T-cell (primary cell): Measurements from ENCODE around the gene RHOU. TPM values are rescaled to one million over a fixed set of nuclear protein-coding genes. Genes with fewer than 3 reads are reported as not detected.

Source experiments
- ATAC-seq, 4 experiments: fragments of 200-7000 bp in 3 of 4; fragments of 150-1000 bp in 1 of 4; cut with Tn5 transposase; replicated peaks in 1 of 4; 1 replicate in 3 of 4; 2 replicates in 1 of 4; pipeline ENCODE4 v1.10.0; 2021; ENCODE audit warnings: moderate library complexity in 3 of 4, mild to moderate bottlenecking in 2 of 4, moderate number of reproducible peaks in 1 of 4
- CTCF ChIA-PET, 2 donors: fragments of 300-600 bp; sonication (Branson Sonifier 250); formaldehyde crosslinking; loops; one replicate each; lab custom pipeline; 2022; ENCODE audit warnings: antibody characterized with exemption in 2 of 2; lab: Charles Lee
- POLR2A ChIA-PET, 2 donors: fragments of 300-600 bp; sonication (Branson Sonifier 250); formaldehyde crosslinking; loops; one replicate each; lab custom pipeline; 2022; ENCODE audit warnings: antibody characterized with exemption in 2 of 2; lab: Charles Lee
- DNase-seq, 35 experiments: peaks; one replicate each; pipeline versions ENCODE4 v3.0.0 to v3.0.0-alpha.2; 2013 to 2023
- H3K27ac ChIP-seq: one replicate; pipeline ENCODE4 v1.5.1; 2013; ENCODE audit warnings: low read length
- H3K27me3 ChIP-seq, 2 experiments: replicated peaks in 1 of 2; 1 replicate in 1 of 2; 2 replicates in 1 of 2; pipeline versions ENCODE4 v1.6.1 to v1.7.0; 2013; ENCODE audit warnings: low read length in 1 of 2, mixed read lengths in 1 of 2; ENCODE audit not compliant: control insufficient read depth in 2 of 2, insufficient read depth in 2 of 2; ENCODE audit errors: extremely low read depth in 1 of 2
- H3K36me3 ChIP-seq, 2 donors: 1 replicate in 1 of 2; 2 replicates in 1 of 2; pipeline versions ENCODE4 v1.6.1 to v1.7.0; 2013; ENCODE audit warnings: low read length in 1 of 2; ENCODE audit not compliant: control insufficient read depth in 2 of 2, insufficient read depth in 1 of 2; ENCODE audit errors: extremely low read depth in 1 of 2
- H3K4me1 ChIP-seq, 2 experiments: 1 replicate in 1 of 2; 2 replicates in 1 of 2; pipeline versions ENCODE4 v1.6.1 to v1.7.0; 2013; ENCODE audit warnings: low read length in 2 of 2, mixed read lengths in 1 of 2; ENCODE audit not compliant: insufficient read depth in 2 of 2, control insufficient read depth in 1 of 2; ENCODE audit errors: extremely low read depth in 1 of 2
- H3K4me3 ChIP-seq, 2 donors: 1 replicate in 1 of 2; 2 replicates in 1 of 2; pipeline versions ENCODE4 v1.5.1 to v1.7.0; 2013; ENCODE audit warnings: mild to moderate bottlenecking in 2 of 2, low read length in 1 of 2, moderate library complexity in 1 of 2; ENCODE audit not compliant: control insufficient read depth in 1 of 2; ENCODE audit errors: extremely low read depth in 1 of 2
- H3K9me3 ChIP-seq: 2 replicates; pipeline ENCODE4 v1.7.0; 2013
- H3K27ac Mint-ChIP-seq, 2 donors: one replicate each; pipeline ENCODE4 v1.8.0; 2020 to 2021; ENCODE audit warnings: mild to moderate bottlenecking in 2 of 2, mixed read lengths in 2 of 2
- H3K27me3 Mint-ChIP-seq, 2 donors: one replicate each; pipeline ENCODE4 v1.8.0; 2021 to 2022; ENCODE audit warnings: mixed read lengths in 2 of 2
- H3K36me3 Mint-ChIP-seq: one replicate; pipeline ENCODE4 v1.8.0; 2021; ENCODE audit warnings: mixed read lengths
- H3K4me1 Mint-ChIP-seq, 3 donors: one replicate each; pipeline ENCODE4 v1.8.0; 2020 to 2022; ENCODE audit warnings: mixed read lengths in 3 of 3, mild to moderate bottlenecking in 1 of 3
- H3K4me3 Mint-ChIP-seq, 3 donors: one replicate each; pipeline ENCODE4 v1.8.0; 2020 to 2022; ENCODE audit warnings: mild to moderate bottlenecking in 3 of 3, mixed read lengths in 3 of 3, moderate library complexity in 3 of 3
- H3K9me3 Mint-ChIP-seq, 3 donors: one replicate each; pipeline ENCODE4 v1.8.0; 2020 to 2022; ENCODE audit warnings: mixed read lengths in 3 of 3
- WGBS: methylation state at CpG from one replicate; pipeline ENCODE4 v1.1.5; 2013; ENCODE audit warnings: missing lambda C conversion rate; ENCODE audit not compliant: insufficient coverage; 5-methylcytosine and 5-hydroxymethylcytosine counted together
- total RNA-seq, 35 experiments: library from RNA in 6 of 35; stranded (reverse) in 6 of 35; fragments of 120-200 nt in 1 of 35; gene quantifications; one replicate each; pipeline versions ENCODE4 v1.2.1 to v1.2.4 and lab custom pipeline; 2013 to 2026

RHOU gene
- total RNA-seq, 5 donors from 2014 or later (not counting 1 experiment from before 2014, with no cell fraction given): 1.5 to 2.3 (median 1.8) TPM

GRCh38 chr1:228695015-228695955 is 40.0 kb upstream of the RHOU start:
- no peak overlapping the region for H3K4me3 Mint-ChIP-seq
- ChIA-PET POLR2A (interaction anchor here in 1 of 2 donors (0.7 kb wide), 1 partner anchor 37 kb away, joined by 3 read pairs; no protein-coding TSS in a partner anchor), CTCF (interaction anchor here in 1 of 2 donors (0.9 kb wide), 1 partner anchor 563 kb away, joined by 3 read pairs; no protein-coding TSS in a partner anchor)
- H3K36me3 Mint-ChIP-seq: no peaks in the 10 kb centered on the region
- Histone ChIP-seq H3K36me3 (no peaks in the 10 kb centered on the region), H3K4me3 (no peak overlapping the region), H3K9me3 (no peaks in the 10 kb centered on the region), H3K4me1 (peaks cover 2 to 6% of the 10 kb centered on the region in 2 experiments), H3K27me3 (no peaks in the 10 kb centered on the region), H3K27ac (no peak overlapping the region)
- no peak overlapping the region for H3K27ac Mint-ChIP-seq
- H3K4me1 Mint-ChIP-seq: peaks cover 9 to 10% (median 9%) of the 10 kb centered on the region in 3 donors
- DNase-seq (peak in 3 of 35 experiments; percentile 3 to 27 (median 6)), ATAC-seq (peak in 3 of 4 experiments; percentile 36 to 38 (median 37))
- 11% methylated on average over 1 of the region's 9 CpGs for WGBS
- no peaks in the 10 kb centered on the region for H3K9me3 Mint-ChIP-seq
- H3K27me3 Mint-ChIP-seq: no peaks in the 10 kb centered on the region

GRCh38 chr1:228697207-228698016 is 37.9 kb upstream of the RHOU start:
- no peak overlapping the region for H3K4me3 ChIP-seq
- Mint-ChIP-seq H3K4me1 (peaks cover 9 to 10% (median 9%) of the 10 kb centered on the region in 3 donors), H3K27ac (peak overlapping the region in 1 of 2 donors; percentile 4), H3K9me3 (no peaks in the 10 kb centered on the region), H3K36me3 (no peaks in the 10 kb centered on the region), H3K27me3 (no peaks in the 10 kb centered on the region), H3K4me3 (no peak overlapping the region)
- H3K36me3 ChIP-seq: no peaks in the 10 kb centered on the region
- H3K9me3 ChIP-seq: no peaks in the 10 kb centered on the region
- H3K4me1 ChIP-seq: peaks cover 2 to 6% of the 10 kb centered on the region in 2 experiments
- H3K27me3 ChIP-seq: no peaks in the 10 kb centered on the region
- ChIA-PET POLR2A (no interaction called here), CTCF (interaction anchor here in 1 of 2 donors (0.6 kb wide), 2 partner anchors 18 to 44 kb away, joined by 3 to 4 read pairs; no protein-coding TSS in a partner anchor)
- DNase-seq (peak in 2 of 35 experiments; percentile 4 to 8), ATAC-seq (no peak)
- WGBS: 71% methylated on average over 5 of the region's 6 CpGs
- no peak overlapping the region for H3K27ac ChIP-seq

GRCh38 chr1:228698017-228698329 is 37.3 kb upstream of the RHOU start:
- Mint-ChIP-seq H3K9me3 (peaks cover 0 to 4% (median 4%) of the 10 kb centered on the region in 3 donors), H3K27me3 (no peaks in the 10 kb centered on the region), H3K27ac (peak overlapping the region in 1 of 2 donors; percentile 4), H3K4me1 (peaks cover 9 to 10% (median 9%) of the 10 kb centered on the region in 3 donors), H3K36me3 (no peaks in the 10 kb centered on the region), H3K4me3 (no peak overlapping the region)
- H3K9me3 ChIP-seq: no peaks in the 10 kb centered on the region
- no peaks in the 10 kb centered on the region for H3K36me3 ChIP-seq
- DNase-seq: no peak
- ChIA-PET CTCF (interaction anchor here in 1 of 2 donors (0.5 to 0.6 kb wide), 3 partner anchors 17 to 44 kb away, joined by 3 to 7 read pairs (median 4); no protein-coding TSS in a partner anchor), POLR2A (no interaction called here)
- H3K27me3 ChIP-seq: no peaks in the 10 kb centered on the region
- peaks cover 2 to 6% of the 10 kb centered on the region in 2 experiments for H3K4me1 ChIP-seq
- no peak overlapping the region for H3K27ac ChIP-seq
- WGBS: no CpG with 5 or more reads among the region's 1 CpG
- ATAC-seq: no peak
- H3K4me3 ChIP-seq: no peak overlapping the region

- ChIA-PET POLR2A (interaction anchor here in 1 of 2 donors (0.5 kb wide), 1 partner anchor 483 kb away, joined by 3 read pairs; no protein-coding TSS in a partner anchor), CTCF (interaction anchor here in 1 of 2 donors (0.6 kb wide), 1 partner anchor 8 kb away, joined by 4 read pairs; no protein-coding TSS in a partner anchor)
- H3K4me1 ChIP-seq: no peaks in the 10 kb centered on the region
- ATAC-seq (no peak), DNase-seq (no peak)
- Mint-ChIP-seq H3K9me3 (peaks cover 0 to 4% (median 4%) of the 10 kb centered on the region in 3 donors), H3K36me3 (no peaks in the 10 kb centered on the region), H3K4me1 (no peaks in the 10 kb centered on the region), H3K27me3 (no peaks in the 10 kb centered on the region), H3K4me3 (no peak overlapping the region), H3K27ac (no peak overlapping the region)
- no peaks in the 10 kb centered on the region for H3K27me3 ChIP-seq
- no peaks in the 10 kb centered on the region for H3K36me3 ChIP-seq
- no peaks in the 10 kb centered on the region for H3K9me3 ChIP-seq
- no peak overlapping the region for H3K4me3 ChIP-seq
- H3K27ac ChIP-seq: no peak overlapping the region
- no CpG with 5 or more reads among the region's 1 CpG for WGBS
These were observed 32.8 kb upstream of the RHOU start for GRCh38 chr1:228702433-228702832.

GRCh38 chr1:228706305-228706704 is 29.0 kb upstream of the RHOU start:
- Histone ChIP-seq H3K4me1 (no peaks in the 10 kb centered on the region), H3K4me3 (no peak overlapping the region), H3K27ac (no peak overlapping the region), H3K36me3 (no peaks in the 10 kb centered on the region), H3K9me3 (no peaks in the 10 kb centered on the region), H3K27me3 (no peaks in the 10 kb centered on the region)
- Mint-ChIP-seq H3K4me3 (no peak overlapping the region), H3K9me3 (peaks cover 0 to 4% (median 4%) of the 10 kb centered on the region in 3 donors), H3K36me3 (no peaks in the 10 kb centered on the region), H3K4me1 (no peaks in the 10 kb centered on the region), H3K27me3 (peaks cover 4 to 5% of the 10 kb centered on the region in 2 donors), H3K27ac (no peak overlapping the region)
- POLR2A ChIA-PET: interaction anchor here in 1 of 2 donors (0.7 kb wide), 1 partner anchor 18 kb away, joined by 4 read pairs; no protein-coding TSS in a partner anchor
- ATAC-seq (no peak), DNase-seq (no peak)
- WGBS: 100% methylated on average over 1 of the region's 4 CpGs
- CTCF ChIA-PET: no interaction called here

GRCh38 chr1:228717081-228717480 is 18.2 kb upstream of the RHOU start:
- POLR2A ChIA-PET: no interaction called here
- H3K27me3 ChIP-seq: no peaks in the 10 kb centered on the region
- no peaks in the 10 kb centered on the region for H3K4me1 ChIP-seq
- DNase-seq (no peak), ATAC-seq (no peak)
- CTCF ChIA-PET: no interaction called here
- Mint-ChIP-seq H3K27ac (no peak overlapping the region), H3K9me3 (no peaks in the 10 kb centered on the region), H3K27me3 (peaks cover 0 to 10% of the 10 kb centered on the region in 2 donors), H3K36me3 (peaks cover 3% of the 10 kb centered on the region), H3K4me1 (no peaks in the 10 kb centered on the region), H3K4me3 (no peak overlapping the region)
- WGBS: no CpG with 5 or more reads among the region's 1 CpG
- H3K36me3 ChIP-seq: no peaks in the 10 kb centered on the region
- no peak overlapping the region for H3K27ac ChIP-seq
- no peak overlapping the region for H3K4me3 ChIP-seq
- H3K9me3 ChIP-seq: no peaks in the 10 kb centered on the region
